OCI-LY3 (cell line): ENCODE data around the gene FRMD3.

Experiments
- CTCF ChIP-seq: fragments of 200-600, 300-600 bp; sonication (generic); IDR thresholded peaks from 2 replicates; pipeline ENCODE4 v1.5.1; 2014; ENCODE audit warnings: antibody characterized with exemption, low read length, low read depth
- EZH2phosphoT487 ChIP-seq: fragments of 200-600 bp; shearing (Covaris generic); IDR thresholded peaks from 2 replicates; pipeline ENCODE4 v1.6.1; 2018; ENCODE audit warnings: antibody characterized with exemption, mixed run types, low read depth

DNA sequence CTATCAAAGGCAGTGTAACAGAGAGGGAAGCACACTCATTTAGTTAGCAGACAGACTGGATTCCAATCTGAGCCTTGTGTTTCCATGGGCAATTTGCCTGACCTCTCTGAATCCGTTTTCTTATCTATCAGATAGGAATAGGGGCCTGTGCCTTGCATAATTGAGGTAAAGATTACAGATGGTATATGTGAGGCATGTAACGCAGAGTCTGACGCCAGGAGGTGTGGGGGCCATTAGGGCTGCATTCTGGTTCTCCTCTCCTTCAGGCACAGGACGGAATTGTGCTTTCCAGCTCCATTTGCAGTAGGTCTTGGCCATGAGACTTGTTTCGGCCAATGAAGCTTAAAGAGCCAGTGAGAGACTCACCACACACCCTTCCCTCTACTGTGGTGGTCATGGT is 97.6 kb downstream of the FRMD3 start:
- no peak for TF ChIP-seq CTCF
- TF ChIP-seq EZH2phosphoT487: no peak
